Nephron progenitor cell (in vitro differentiated cells): ENCODE measurements around the gene ZNF69.
A peak's percentile ranks its signal among the peaks of the same experiment; 100 is the strongest.
"Not testable (repeated sequence)": the region's sequence is repeated elsewhere in the genome, so short reads cannot be mapped to it uniquely, and the experiment has no call there.

Source experiments
- DNase-seq: peaks from one replicate; pipeline ENCODE4 v3.0.0; 2021
- H3K27ac Mint-ChIP-seq: 2 replicates; pipeline ENCODE4 v1.8.0; 2021; ENCODE audit warnings: mild to moderate bottlenecking, moderate library complexity, mixed read lengths
- H3K27me3 Mint-ChIP-seq: 2 replicates; pipeline ENCODE4 v1.8.0; 2021; ENCODE audit warnings: mild to moderate bottlenecking, low read depth, mixed read lengths; ENCODE audit not compliant: poor library complexity
- H3K36me3 Mint-ChIP-seq: 2 replicates; pipeline ENCODE4 v1.8.0; 2021; ENCODE audit warnings: low read depth, mixed read lengths
- H3K4me1 Mint-ChIP-seq: 2 replicates; pipeline ENCODE4 v1.8.0; 2021; ENCODE audit warnings: mixed read lengths
- H3K4me3 Mint-ChIP-seq: 2 replicates; pipeline ENCODE4 v1.8.0; 2021; ENCODE audit warnings: mild to moderate bottlenecking, moderate library complexity, mixed read lengths
- H3K9me3 Mint-ChIP-seq: 2 replicates; pipeline ENCODE4 v1.8.0; 2021; ENCODE audit warnings: mild to moderate bottlenecking, moderate library complexity, mixed read lengths
- CTCF ChIP-seq: fragments of 200-600 bp; sonication (generic); IDR thresholded peaks from 2 replicates; pipeline ENCODE4 v1.5.0; 2021; ENCODE audit warnings: antibody characterized with exemption

The ZNF69 gene

GRCh38 chr19:11887611-11888531 lies at the start of gene ZNF69:
TSS of gene ZNF69 (plus strand) at chr19:11887782. CDS start at chr19:11887924, 142 bp downstream.
- Mint-ChIP-seq H3K9me3 (peaks cover 64% of the 10 kb centered on the region), H3K4me1 (peaks cover 30% of the 10 kb centered on the region), H3K36me3 (peaks cover 61% of the 10 kb centered on the region), H3K4me3 (peak within 1 kb of the TSS; percentile 95), H3K27ac (peak within 1 kb of the TSS; percentile 99), H3K27me3 (peaks cover 9% of the 10 kb centered on the region)
- DNase-seq: peak; percentile 94
- no peak for TF ChIP-seq CTCF

DNA sequence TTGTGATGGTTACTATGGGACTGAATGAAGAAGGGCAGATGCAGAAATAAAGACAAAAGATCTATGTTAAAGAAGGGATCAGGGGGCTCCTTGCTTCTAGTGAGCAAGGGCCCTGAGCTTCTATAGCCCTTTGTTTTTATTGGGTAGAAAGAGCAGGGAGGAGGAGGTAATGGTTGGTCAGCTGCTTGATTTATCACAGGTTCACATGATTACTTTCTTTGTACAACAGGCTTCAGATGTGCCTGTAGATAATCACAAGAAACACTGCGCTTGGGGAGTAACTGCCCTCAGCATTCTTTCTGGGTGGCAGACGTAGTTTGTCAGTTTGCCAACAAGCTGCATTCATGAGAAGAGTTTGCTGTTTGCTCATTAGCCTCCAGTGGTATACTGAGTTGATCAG lies 43.9 kb upstream of the ZNF69 start:
- Mint-ChIP-seq H3K27me3 (peaks cover 12% of the 10 kb centered on the region), H3K36me3 (no peaks in the 10 kb centered on the region), H3K27ac (peak overlapping the region; percentile 6), H3K4me1 (peaks cover 5% of the 10 kb centered on the region), H3K4me3 (no peak overlapping the region), H3K9me3 (peaks cover 66% of the 10 kb centered on the region)
- DNase-seq: no peak
- no peak for TF ChIP-seq CTCF

- H3K4me1 Mint-ChIP-seq, DNase-seq, H3K36me3 Mint-ChIP-seq, H3K4me3 Mint-ChIP-seq, H3K27ac Mint-ChIP-seq: not testable (repeated sequence)
- Mint-ChIP-seq H3K9me3 (peaks cover 64% of the 10 kb centered on the region), H3K27me3 (peaks cover 11% of the 10 kb centered on the region)
These were observed 40.0 kb upstream of the ZNF69 start for GRCh38 chr19:11847615-11848014.

DNA sequence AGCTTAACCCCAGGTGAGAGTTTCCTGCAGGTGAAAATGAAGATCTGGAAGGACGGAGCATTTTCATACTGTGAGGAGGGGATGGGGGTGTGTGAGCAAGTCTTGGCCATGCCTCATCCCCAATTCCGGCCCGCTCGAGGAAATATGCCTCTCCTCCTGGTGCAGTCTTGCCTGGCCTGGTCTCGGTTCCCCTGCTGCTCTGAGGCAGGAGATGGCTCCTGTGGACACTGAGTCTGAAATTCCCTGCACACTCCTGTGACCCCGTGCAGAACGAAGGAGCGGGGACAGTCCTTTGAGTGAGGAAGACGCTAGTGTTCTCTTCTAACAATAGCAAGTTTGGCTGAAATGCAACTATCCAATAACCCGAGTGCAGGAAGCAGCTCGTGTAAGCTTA lies 39.4 kb upstream of the ZNF69 start:
- Mint-ChIP-seq H3K27me3 (peaks cover 11% of the 10 kb centered on the region), H3K4me3 (no peak overlapping the region), H3K4me1 (peaks cover 5% of the 10 kb centered on the region), H3K9me3 (peaks cover 62% of the 10 kb centered on the region), H3K27ac (no peak overlapping the region), H3K36me3 (no peaks in the 10 kb centered on the region)
- no peak for TF ChIP-seq CTCF
- no peak for DNase-seq

- Mint-ChIP-seq H3K9me3 (peaks cover 63% of the 10 kb centered on the region), H3K27ac (no peak within 1 kb of the TSS), H3K36me3 (no peaks in the 10 kb centered on the region), H3K27me3 (peaks cover 11% of the 10 kb centered on the region), H3K4me3 (peak within 1 kb of the TSS; percentile 35), H3K4me1 (no peaks in the 10 kb centered on the region)
- peak; percentile 16 for DNase-seq
- TF ChIP-seq CTCF: no peak
These were observed 38.8 kb upstream of the ZNF69 start, which contains the start of gene ZNF439 for GRCh38 chr19:11848594-11849469. TSS of gene ZNF439 (plus strand) at chr19:11848726. CDS start at chr19:11848868, 142 bp downstream.

DNA sequence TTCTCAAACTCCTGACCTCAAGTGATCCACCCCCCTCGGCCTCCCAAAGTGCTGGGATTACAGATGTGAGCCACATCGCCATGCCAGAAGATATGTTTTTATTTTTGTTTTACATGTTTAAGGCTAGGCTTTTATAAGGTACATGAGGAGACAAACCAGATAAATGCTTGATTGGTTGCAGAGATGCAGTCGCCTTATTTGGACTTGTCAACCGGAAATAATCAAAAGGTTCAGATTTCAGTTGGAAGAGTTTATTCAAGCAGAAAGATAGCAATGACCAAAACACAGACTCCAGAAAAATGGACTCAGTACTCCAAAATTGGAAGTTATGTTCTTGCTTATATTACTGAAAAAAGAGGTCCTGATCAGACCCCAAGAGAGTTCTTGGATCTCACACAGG lies 37.3 kb upstream of the ZNF69 start:
- H3K4me3 Mint-ChIP-seq, H3K27ac Mint-ChIP-seq, DNase-seq, H3K36me3 Mint-ChIP-seq, H3K4me1 Mint-ChIP-seq: not testable (repeated sequence)
- peaks cover 11% of the 10 kb centered on the region for H3K27me3 Mint-ChIP-seq
- H3K9me3 Mint-ChIP-seq: peaks cover 62% of the 10 kb centered on the region
